HL-60/S4 (cell line): Measurements from ENCODE around the gene PRKG1.
"Not testable (repeated sequence)": the region's sequence is repeated elsewhere in the genome, so short reads cannot be mapped to it uniquely, and the experiment has no call there.

Experiments used
- in situ Hi-C: fragments of 300-500 bp; cut with MboI; formaldehyde crosslinking; loops from 2 replicates; pipeline ENCODE4 v1.14.3; 2022; ENCODE audit warnings: low sequenced_read_pairs

The PRKG1 gene

DNA sequence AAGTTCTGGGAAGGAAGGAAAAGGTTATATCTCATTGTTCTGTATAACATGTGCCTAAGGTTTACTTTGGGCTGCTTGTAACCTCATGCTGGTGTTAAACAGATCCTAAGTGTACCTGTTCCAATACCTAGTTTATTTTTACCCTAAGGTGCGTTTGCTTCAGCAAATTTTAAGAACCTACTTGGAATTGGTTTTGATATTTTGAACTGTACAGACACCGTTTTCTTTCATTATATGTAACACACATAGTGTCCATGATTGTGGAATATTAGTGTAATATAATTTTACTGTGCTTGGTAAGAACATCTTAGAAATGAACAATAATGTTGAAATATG is 954.2 kb downstream of the PRKG1 start:
- in situ Hi-C loops, result no loop called here

DNA sequence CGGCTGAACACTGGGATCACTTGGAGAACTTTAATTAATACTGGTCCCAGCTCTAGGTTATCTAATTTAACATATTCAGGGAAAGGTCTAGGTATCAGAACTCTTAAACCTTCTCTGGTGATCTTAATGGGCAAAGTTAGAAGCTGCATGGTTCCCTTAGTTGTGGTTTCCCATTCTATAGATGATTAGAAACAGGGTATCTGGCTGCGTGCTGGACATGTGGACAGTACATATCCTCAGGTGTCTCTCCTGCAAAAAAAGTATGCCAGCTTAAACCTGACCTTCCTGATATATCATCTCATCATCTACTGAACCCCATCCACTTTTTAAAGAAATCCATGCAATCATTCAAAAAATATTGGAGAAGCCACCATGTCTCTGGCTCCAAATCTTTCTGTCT is 955.3 kb downstream of the PRKG1 start:
- in situ Hi-C loops, result no loop called here

DNA sequence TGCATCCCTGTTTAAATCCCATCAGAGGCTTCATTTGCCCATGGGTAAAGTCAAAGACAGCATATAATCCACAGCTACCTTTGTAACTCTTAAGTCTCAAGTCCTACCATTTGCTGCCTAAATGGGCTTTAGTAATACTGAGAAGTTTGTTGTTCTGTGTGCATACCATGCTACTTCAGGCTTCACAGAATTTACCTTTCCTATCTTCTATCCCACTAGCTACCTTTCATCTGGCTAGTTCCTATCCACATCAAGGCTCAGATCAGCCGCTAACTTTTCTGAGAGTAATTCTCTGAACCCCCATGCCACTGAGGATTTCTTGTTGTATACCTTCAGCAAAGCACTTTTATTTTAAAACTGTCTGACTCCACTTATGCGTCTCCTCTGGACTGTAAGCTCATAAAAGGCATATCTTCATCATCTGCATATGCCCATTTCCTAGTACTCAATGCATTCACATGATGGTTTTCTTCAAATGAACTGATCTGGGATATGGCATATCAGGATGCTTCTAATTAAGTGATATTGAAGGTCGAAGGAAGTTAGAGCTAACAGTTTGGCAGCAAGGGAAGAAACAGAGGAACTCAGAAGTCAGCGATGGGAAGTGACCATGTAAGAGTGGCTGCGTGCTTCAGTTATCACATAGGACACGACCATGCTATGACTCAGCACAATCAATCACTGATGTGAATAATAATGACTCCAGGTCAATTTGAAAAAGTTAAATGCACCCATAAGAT is 955.9 kb downstream of the PRKG1 start:
- in situ Hi-C loops, result no loop called here

DNA sequence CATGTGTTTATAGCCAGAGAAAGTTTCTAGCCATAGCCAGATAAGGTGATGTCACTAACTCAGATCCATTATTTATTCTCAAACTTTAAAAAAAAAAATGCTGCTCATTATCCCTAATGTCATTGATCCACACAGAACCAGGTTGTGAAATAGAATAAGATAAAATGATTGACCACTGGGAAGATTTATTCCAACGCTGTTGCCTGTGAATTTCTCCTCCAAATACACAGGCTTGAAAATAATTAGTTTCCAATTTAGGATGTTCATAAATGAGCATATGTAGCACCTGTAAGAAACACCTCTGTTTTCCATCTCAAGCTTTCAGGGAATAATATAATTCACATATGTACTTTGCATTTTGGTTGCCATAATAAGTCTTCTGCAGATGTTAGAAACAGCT is 956.7 kb downstream of the PRKG1 start:
- in situ Hi-C loops, result no loop called here

DNA sequence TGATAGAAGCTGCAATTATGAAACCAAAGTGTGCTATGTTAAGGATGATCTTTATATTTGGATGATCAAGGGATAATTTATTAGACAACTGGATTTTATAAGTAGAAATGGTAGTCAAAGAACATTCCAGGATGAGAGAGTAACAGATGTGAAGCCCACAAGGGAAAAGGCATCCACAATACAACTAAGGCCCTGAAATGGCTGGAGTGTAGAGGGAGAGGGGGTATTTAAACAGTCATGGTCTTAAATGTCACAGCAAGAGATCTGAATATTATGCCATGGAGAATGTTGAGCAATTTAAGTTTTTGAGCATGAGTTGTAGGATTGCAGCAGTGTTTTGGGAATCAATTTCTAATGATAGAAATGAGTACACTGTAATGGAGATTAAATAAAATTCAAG is 957.5 kb downstream of the PRKG1 start:
- in situ Hi-C loops, result no loop called here

DNA sequence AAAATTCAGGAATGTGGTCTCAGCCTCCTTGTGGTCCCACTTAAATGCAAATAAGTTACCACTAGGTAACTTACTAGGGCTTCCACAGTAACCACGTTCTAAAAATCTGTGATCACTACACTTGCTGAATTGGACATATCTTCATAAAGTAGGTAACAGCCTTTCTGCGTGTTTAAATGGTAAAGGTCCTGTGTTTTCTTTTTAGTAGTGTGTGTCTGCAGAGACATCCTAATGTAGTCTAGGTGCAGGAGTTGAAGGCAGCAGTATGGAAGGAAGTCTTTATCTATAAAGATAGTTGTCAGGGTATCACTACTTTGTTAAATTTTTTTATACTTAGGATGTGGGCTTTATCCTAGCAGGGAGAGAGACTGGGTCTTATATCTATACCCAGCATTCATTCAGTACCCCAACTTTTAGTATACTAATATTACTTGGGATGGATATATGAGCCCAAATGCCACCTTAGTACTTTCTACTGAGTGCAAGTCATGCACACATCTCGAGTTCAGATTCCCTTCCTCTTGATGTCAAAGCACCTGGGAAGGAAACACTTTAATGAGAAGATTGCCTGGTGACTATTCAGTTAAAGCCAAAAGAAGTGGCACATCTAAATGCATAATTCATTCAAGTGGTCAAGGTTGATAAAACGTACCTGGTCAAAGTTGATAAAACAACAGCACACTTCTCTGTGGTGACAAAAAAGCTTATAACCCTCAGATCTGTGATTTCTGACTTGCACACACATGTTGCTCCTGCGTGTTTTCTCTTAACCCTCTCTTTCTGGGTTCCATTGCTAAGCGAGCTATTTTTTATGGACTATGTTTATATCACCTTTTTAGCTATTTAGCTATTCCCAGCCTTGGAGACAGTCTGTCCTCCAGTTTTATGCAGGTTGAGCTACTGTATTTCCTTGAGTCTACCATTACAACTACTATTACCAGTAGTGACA is 958.7 kb downstream of the PRKG1 start:
- in situ Hi-C loops, result no loop called here

DNA sequence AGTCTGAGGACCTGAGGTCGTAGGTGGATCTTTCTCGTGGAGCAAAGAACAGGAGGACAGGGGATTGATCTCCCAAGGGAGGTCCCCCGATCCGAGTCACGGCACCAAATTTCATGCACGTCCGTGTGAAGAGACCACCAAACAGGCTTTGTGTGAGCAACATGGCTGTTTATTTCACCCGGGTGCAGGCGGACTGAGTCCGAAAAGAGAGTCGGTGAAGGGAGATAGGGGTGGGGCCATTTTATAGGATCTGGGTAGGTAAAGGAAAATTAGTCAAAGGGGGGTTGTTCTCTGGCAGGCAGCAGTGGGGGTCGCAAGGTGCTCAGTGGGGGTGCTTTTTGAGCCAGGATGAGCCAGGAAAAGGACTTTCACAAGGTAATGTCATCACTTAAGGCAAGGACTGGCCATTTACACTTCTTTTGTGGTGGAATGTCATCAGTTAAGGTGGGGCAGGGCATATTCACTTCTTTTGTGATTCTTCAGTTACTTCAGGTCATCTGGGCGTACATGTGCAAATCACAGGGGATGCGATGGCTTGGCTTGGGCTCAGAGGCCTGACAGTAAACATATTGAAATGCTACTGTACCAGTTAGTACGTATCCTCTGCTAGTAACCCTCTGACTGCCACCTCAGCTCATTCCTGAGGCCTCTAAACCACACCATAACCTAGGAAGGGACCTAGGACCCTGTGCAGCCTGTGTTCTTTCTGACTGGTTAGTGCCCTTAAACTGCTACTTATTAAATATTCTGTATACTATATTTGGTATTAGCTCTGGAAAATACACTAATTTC is 964.9 kb downstream of the PRKG1 start:
- in situ Hi-C loops, result not testable (repeated sequence)

DNA sequence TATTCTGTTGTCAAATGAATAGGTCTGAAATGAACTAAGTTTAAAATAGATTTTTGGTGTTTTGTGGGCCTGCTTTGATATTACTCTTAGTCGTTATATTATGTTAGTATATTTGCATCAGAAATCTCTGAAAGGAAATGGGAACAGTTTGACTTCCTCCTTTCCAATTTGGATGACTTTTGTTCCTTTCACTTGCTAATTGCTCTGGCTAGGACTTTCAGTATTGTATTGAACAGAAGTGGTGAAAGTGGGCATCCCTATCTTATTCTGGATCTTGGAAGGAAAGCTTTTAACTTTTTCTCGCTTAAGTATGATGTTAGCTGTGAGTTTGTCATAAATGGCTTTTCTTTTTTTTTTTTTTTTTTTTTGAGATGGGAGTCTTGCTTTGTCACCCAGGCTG is 966.2 kb downstream of the PRKG1 start:
- in situ Hi-C loops, result no loop called here

DNA sequence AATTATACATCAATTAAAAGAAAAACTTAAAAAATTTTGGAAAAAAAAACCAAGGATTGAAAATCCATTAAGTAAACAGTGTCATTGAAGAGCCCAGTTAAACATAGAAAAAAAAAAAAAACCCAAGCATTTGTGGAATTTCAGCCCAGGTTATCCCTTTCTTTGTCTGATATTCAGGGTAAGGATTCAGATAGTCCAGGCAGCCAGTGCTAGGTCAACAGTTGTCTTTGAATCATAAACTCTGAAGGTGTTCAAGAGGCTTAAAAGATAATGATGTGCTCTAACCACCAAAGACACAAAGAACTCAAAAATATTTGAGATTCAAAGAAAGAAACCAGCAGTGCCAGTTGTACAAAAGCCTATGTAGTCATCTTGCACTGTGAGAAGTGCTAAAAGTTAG is 969.5 kb downstream of the PRKG1 start:
- in situ Hi-C loops, result no loop called here

DNA sequence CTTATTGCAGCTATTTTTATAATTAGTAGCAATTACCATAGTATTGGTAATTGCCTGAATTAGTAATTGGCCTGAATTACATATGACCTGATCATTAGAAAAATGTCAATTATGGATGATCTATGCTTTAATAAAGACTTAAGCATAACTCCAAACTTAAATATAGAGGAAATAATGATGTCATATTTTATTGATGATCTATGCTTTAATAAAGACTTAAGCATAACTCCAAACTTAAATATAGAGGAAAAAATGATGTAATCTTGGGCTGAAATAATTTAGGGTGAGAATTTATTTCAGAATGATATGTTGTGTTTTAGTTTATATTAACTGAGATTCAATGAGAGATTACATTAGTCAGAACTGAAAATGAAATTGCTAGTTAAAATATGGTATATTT is 973.8 kb downstream of the PRKG1 start:
- in situ Hi-C loops, result no loop called here

DNA sequence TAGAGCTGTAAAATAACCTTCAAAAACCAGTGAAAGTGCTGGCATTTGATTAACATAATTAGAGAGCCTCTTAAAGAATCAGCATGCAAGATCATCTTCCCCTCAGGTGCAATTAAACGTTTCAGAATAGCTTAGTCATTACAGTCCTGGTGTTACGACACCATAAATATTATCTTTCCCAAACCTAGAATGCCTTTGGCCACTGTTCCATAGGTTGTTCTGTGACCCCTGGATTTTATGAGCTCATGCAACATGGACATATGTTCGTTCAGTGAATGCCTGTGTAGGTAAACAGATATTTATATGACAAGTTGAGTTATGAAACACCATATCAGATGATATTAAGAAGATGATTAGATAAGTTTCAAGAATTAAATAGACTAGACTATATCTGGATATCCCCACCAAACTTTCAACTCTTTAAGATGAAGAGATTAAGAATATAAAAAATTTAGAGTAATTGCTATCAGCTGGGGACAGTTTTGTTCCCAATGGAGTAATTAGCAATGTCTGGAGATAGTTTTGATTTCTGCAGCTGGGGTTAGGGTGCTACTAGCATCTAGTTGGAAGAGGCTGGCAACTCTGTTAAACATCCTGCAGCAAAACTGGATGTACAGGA is 976.3 kb downstream of the PRKG1 start:
- in situ Hi-C loops, result no loop called here

DNA sequence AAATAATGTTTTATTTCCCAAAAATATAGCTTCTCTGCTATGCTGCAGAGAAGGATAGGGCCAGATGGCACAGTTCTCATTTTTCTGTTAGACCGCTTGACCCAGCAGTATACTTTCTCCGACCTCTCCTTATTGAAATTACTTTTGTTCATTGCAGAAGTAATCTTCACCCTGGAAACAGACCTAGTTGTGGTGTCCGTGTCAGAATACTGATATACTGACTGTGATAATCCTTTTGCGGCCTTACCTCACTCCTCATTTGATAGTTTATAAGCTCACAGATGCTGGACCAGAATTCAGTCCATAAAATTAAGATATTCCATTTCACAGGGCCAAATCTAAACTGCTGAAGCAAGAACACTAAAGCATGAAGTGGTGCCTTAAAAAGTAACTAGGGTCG is 979.2 kb downstream of the PRKG1 start:
- in situ Hi-C loops, result no loop called here

DNA sequence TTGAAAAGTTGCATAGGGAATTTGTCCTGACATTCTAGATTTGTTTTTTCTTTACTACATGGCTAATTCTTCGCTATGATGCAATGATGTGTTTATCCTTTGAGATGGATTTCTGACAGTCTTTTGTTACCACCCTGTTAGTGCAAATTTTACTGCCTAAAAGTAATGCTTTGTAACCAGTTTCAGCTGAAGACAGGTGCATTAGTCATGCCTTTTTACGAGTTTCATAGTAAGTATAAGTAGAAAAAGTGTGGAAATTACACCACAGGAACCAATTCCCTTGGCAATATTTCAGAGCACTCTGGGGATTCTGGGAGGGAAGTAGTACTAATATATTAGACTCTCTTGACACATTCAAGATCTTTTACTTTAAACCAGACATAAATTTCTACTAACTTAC is 982.0 kb downstream of the PRKG1 start:
- in situ Hi-C loops, result no loop called here

DNA sequence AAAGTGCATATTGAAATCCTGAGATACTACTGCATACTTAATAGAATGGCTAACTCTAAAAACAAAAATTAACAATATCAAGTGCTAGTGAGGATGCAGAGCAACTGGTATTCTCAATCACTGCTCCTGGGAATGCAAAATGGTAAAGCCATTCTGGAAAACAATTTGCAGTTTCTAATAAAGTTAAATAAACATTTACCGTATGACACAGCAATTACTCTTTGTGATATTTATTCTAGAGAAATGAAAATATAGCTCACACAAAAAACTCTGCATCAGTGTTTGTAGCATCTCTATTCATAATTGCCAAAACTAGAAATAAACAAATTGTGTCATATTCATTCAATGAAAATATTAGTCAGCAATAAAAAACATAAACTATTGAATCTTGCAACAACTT is 984.8 kb downstream of the PRKG1 start:
- in situ Hi-C loops, result no loop called here

DNA sequence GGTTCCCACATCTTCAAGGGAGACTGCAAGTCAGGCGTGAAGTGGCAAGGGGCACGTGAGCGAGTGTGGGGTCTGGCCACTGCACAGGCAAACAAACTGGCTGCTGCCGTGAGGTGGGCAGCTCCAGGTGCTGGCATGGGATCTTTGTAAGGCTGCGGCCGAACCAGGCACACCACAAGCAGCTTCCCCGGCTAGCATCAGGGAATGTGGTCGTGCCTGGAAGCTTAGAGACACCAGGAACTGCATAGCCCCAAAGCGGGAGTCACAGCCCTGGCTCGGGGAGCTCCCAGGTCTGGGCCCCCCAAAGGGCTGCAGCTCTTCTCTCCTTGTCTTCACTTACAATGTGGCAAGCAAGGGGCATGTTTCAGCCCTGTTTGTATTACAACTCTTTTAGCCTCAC is 988.9 kb downstream of the PRKG1 start:
- in situ Hi-C loops, result no loop called here

DNA sequence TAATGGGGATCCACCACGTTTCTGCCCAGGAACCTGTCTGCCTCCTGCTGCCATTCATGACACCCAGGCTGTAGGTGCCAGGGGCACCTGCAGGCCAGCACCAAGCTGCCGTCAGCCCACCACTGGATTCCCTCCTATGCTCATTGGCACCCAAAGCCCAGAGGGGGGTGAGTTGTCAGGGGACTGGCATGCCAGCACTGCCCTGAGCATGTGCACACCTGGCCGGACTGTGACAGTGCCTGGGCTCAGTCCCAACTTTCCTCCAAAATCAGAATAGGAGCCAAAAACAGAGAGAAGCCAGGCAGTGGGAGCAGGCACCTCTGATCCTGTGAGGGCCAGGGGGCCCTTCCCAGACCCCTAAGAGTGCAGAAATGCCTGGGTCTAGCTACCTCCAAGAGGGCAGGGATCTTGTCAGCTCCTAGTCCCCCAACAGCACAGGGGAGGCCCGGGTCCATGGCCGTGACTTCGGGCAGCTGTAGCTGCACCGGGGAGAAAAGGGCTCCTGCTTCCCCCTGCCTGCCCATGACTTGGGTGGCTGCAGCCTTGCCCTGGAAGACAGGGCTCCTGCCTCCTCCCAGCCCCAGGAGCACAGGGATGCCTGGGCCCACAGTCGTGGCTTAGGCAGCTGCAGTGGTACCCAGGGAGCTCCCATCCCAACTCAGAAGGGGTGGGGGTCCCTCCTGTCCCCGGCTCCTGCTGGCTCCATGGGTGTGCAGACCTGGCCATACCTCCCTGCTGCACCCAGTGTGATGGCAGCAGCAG is 990.0 kb downstream of the PRKG1 start:
- in situ Hi-C loops, result no loop called here

DNA sequence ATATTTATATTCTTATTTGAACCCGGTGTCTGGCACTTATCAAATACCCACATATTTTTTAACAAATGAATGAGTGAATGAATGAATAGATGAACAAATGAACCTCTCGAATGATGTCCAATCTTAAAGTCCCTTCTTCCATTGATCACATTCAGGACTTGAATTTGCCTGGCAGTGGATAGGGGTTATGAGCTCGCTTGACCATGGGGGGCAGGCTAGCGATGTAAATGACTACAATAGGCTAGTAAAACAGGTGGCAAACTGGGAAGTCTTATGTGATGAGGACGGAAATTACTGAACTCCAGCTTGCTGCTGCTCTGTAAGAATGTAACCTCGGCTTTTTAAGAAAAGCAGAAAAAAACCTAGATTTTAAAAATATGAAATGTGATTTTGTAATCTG is 992.1 kb downstream of the PRKG1 start:
- in situ Hi-C loops, result no loop called here

DNA sequence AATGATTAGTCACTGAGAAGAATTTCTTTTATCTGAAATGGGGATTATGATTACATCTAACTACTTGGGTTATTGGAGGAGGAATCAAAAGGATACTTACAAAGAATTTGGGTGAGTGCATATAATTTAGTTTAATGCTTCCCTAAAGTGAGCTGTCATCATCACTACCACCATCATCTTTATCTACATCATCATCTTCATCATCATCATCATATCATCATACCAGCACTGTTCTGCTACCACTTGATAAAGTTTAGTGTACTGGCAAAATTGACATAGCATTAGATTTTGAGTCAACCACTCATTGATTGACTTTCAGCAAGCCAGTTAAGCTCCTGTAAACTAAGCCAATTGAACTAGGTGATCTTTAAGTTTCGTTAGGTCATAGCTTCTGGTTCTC is 994.2 kb downstream of the PRKG1 start:
- in situ Hi-C loops, result no loop called here

DNA sequence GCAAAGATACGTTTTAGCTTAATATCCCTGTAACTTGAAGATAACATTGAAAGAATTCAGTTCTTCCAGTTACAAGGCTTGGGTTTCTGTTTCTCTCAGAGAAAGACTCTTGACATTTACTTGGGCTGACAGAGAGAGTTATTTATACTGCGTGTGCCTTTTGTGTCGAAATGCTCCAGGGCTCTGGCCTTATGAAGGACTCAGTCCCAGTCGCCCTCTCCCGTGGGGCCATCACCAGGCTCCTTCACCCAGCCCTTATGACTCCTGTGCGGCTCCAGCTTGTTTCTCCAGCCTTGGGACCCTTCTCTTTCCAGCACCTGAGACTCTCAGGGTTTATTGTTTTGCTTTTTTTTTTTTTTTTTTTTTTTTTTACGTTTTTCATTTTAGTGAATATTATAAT is 997.5 kb downstream of the PRKG1 start:
- in situ Hi-C loops, result no loop called here

DNA sequence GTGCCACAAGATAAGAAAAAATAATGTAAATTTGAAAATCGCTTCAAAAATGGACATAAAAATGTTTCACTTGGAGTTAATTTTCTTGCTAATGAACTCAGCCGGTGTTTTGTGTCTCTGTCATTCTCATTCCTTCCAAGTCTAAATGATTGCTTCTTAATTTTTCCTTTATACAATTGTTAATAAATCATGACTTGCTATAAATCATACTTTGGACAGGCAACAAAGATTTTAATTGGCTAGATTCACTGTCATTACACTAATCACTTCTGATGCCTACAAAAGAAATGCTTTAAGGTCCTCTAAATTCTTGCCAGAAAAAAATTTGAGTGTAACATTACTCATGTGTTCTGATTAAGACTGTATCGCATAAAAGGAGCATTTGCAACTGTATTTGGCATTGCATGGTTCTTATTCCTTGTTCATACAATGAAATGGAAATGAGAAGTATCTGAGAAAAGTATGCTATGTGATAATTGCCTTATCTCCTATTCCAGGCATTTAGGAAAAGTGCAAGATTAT is 1000.3 kb downstream of the PRKG1 start:
- in situ Hi-C loops, result loop anchor here (25.0 kb wide), 1 partner anchor 87 kb away; no protein-coding TSS in a partner anchor
